Fibroblast of lung (primary cell): ENCODE data around the gene NHERF2. TPM values are rescaled to one million over a fixed set of nuclear protein-coding genes. Genes with fewer than 3 reads are reported as not detected.
"Not testable (repeated sequence)": the region's sequence is repeated elsewhere in the genome, so short reads cannot be mapped to it uniquely, and the experiment has no call there.

Experiments
- DNase-seq, 2 donors: peaks; one replicate each; pipeline versions ENCODE4 v3.0.0 to v3.0.0-alpha.2; 2010; ENCODE audit warnings: low read depth in 2 of 2
- H2AFZ ChIP-seq: 2 replicates; pipeline ENCODE4 v1.5.1; 2012; ENCODE audit warnings: low read length, control low read depth, inconsistent platforms
- H3K27ac ChIP-seq: 2 replicates; pipeline ENCODE4 v1.5.1; 2011; ENCODE audit warnings: low read length, control low read depth; ENCODE audit not compliant: insufficient read depth
- H3K27me3 ChIP-seq: 2 replicates; pipeline ENCODE4 v1.5.1; 2011; ENCODE audit warnings: mild to moderate bottlenecking, low read length; ENCODE audit not compliant: control insufficient read depth, insufficient read depth
- H3K36me3 ChIP-seq: 2 replicates; pipeline ENCODE4 v1.5.1; 2011; ENCODE audit warnings: low read length; ENCODE audit not compliant: control insufficient read depth, insufficient read depth
- H3K4me1 ChIP-seq: 2 replicates; pipeline ENCODE4 v1.5.1; 2011; ENCODE audit warnings: low read length; ENCODE audit not compliant: control insufficient read depth, insufficient read depth; ENCODE audit errors: extremely low read depth
- H3K4me2 ChIP-seq: 2 replicates; pipeline ENCODE4 v1.5.1; 2011; ENCODE audit warnings: low read length, control low read depth; ENCODE audit not compliant: insufficient read depth; ENCODE audit errors: extremely low read depth
- H3K4me3 ChIP-seq, 4 experiments: fragments of 200-600 bp in 1 of 4; sonication (generic) in 1 of 4; replicated peaks in 1 of 4; 2 replicates each; pipeline ENCODE4 v1.5.1; 2011 to 2016; ENCODE audit warnings: low read length in 4 of 4, low read depth in 3 of 4, mild to moderate bottlenecking in 3 of 4, control low read depth in 2 of 4, inconsistent platforms in 1 of 4, mixed read lengths in 1 of 4; ENCODE audit not compliant: insufficient read depth in 1 of 4; ENCODE audit errors: control extremely low read depth in 1 of 4
- H3K79me2 ChIP-seq: 2 replicates; pipeline ENCODE4 v1.5.1; 2012; ENCODE audit warnings: mild to moderate bottlenecking, low read length, inconsistent platforms; ENCODE audit not compliant: control insufficient read depth, insufficient read depth
- H3K9ac ChIP-seq: 2 replicates; pipeline ENCODE4 v1.5.1; 2011; ENCODE audit warnings: mild to moderate bottlenecking, low read length, control low read depth; ENCODE audit not compliant: insufficient read depth
- H3K9me3 ChIP-seq: 2 replicates; pipeline ENCODE4 v1.5.1; 2012; ENCODE audit warnings: low read depth, low read length; ENCODE audit not compliant: control insufficient read depth, insufficient read depth
- H4K20me1 ChIP-seq: 2 replicates; pipeline ENCODE4 v1.5.1; 2011; ENCODE audit warnings: low read length; ENCODE audit not compliant: control insufficient read depth, insufficient read depth; ENCODE audit errors: extremely low read depth
- CTCF ChIP-seq, 2 donors: IDR thresholded peaks in 1 of 2; conservative IDR thresholded peaks in 1 of 2; 1 replicate in 1 of 2; 2 replicates in 1 of 2; pipeline ENCODE4 v1.5.1; 2011 to 2012; ENCODE audit warnings: low read length in 2 of 2, control low read depth in 1 of 2, inconsistent platforms in 1 of 2, low read depth in 1 of 2, mild to moderate bottlenecking in 1 of 2
- EZH2 ChIP-seq: IDR thresholded peaks from 2 replicates; pipeline ENCODE4 v1.5.1; 2012; ENCODE audit warnings: low read length, control low read depth, mild to moderate bottlenecking; ENCODE audit errors: missing control alignments
- polyA plus RNA-seq, 2 donors: library from polyadenylated mRNA; depleted of rRNA in 1 of 2; stranded (reverse) in 1 of 2; unstranded in 1 of 2; fragments of >200 nt; gene quantifications; 2 replicates each; pipeline ENCODE4 v1.2.1, GENCODE V29; 2011 to 2012; ENCODE audit warnings: missing spikeins in 1 of 2
- total RNA-seq: library from RNA; depleted of rRNA; stranded (reverse); fragments of >200 nt; gene quantifications from 2 replicates; pipeline ENCODE4 v1.2.1, GENCODE V29; 2014

Gene NHERF2
- total and polyA plus RNA-seq, 2 donors (not counting 1 experiment from before 2014, with no cell fraction given): 21.5 to 38.0 TPM

- H3K36me3 ChIP-seq: peaks cover 19% of the 10 kb centered on the region
- peak overlapping the region; percentile 28 to 54 (median 38) for H3K4me3 ChIP-seq
- peak overlapping the region; percentile 80 for H3K9ac ChIP-seq
- no peaks in the 10 kb centered on the region for H4K20me1 ChIP-seq
- H3K4me1 ChIP-seq: peaks cover 37% of the 10 kb centered on the region
- H3K9me3 ChIP-seq: no peaks in the 10 kb centered on the region
- no peaks in the 10 kb centered on the region for H3K27me3 ChIP-seq
- H3K4me2 ChIP-seq: peak overlapping the region; percentile 93
- TF ChIP-seq CTCF (conservative IDR thresholded peaks at IDR 0.05 in 1 of 2, IDR thresholded peaks at IDR 0.05 in 1 of 2; ENCODE audit: low read depth in 1 of 2, low read length in 2 of 2) (no peak), EZH2 (no peak)
- DNase-seq: peak; percentile 55 to 75
- H3K27ac ChIP-seq: peak overlapping the region; percentile 94
- H3K79me2 ChIP-seq: peaks cover 19% of the 10 kb centered on the region
- no peak overlapping the region for H2AFZ ChIP-seq
These were observed 6.6 kb downstream of the NHERF2 start for GRCh38 chr16:2033057-2033908.

- not testable (repeated sequence) for H2AFZ ChIP-seq, H4K20me1 ChIP-seq, H3K27me3 ChIP-seq, H3K9me3 ChIP-seq
- peak overlapping the region; percentile 80 for H3K9ac ChIP-seq
- H3K4me3 ChIP-seq: peak overlapping the region; percentile 28 to 54 (median 38)
- H3K27ac ChIP-seq: peak overlapping the region; percentile 94
- peaks cover 23% of the 10 kb centered on the region for H3K36me3 ChIP-seq
- peaks cover 19% of the 10 kb centered on the region for H3K79me2 ChIP-seq
- peaks cover 46% of the 10 kb centered on the region for H3K4me1 ChIP-seq
- peak overlapping the region; percentile 93 for H3K4me2 ChIP-seq
- peak in 1 of 2 donors; percentile 45 for DNase-seq
These were observed 7.4 kb downstream of the NHERF2 start for GRCh38 chr16:2033909-2034695.

GRCh38 chr16:2034696-2035430, 8.2 kb downstream of the NHERF2 start:
- peak overlapping the region; percentile 72 for H3K27ac ChIP-seq
- peaks cover 19% of the 10 kb centered on the region for H3K79me2 ChIP-seq
- H3K9ac ChIP-seq: peak overlapping the region; percentile 73
- no peaks in the 10 kb centered on the region for H3K27me3 ChIP-seq
- H3K4me1 ChIP-seq: peaks cover 53% of the 10 kb centered on the region
- peak overlapping the region in 2 of 4 experiments; percentile 17 to 40 for H3K4me3 ChIP-seq
- TF ChIP-seq CTCF (conservative IDR thresholded peaks at IDR 0.05 in 1 of 2, IDR thresholded peaks at IDR 0.05 in 1 of 2; ENCODE audit: low read depth in 1 of 2, low read length in 2 of 2) (no peak), EZH2 (no peak)
- no peak for DNase-seq
- H3K4me2 ChIP-seq: peak overlapping the region; percentile 76
- no peak overlapping the region for H2AFZ ChIP-seq
- no peaks in the 10 kb centered on the region for H4K20me1 ChIP-seq
- H3K9me3 ChIP-seq: no peaks in the 10 kb centered on the region
- peaks cover 23% of the 10 kb centered on the region for H3K36me3 ChIP-seq
